GM23338 (cell line): ENCODE results near the gene VWA3B. TPM values are rescaled to one million over a fixed set of nuclear protein-coding genes. Genes with fewer than 3 reads are reported as not detected.
A peak's percentile ranks its signal among the peaks of the same experiment; 100 is the strongest.

Source experiments
- ATAC-seq: fragments of 200-7000 bp; cut with Tn5 transposase; 3 replicates; pipeline ENCODE4 v1.9.1; 2020
- DNase-seq: peaks from one replicate; pipeline ENCODE4 v3.0.0-alpha.2; 2015; ENCODE audit warnings: low spot score
- H2AFZ ChIP-seq: fragments of 200-600 bp; sonication (generic); 2 replicates; pipeline ENCODE4 v1.8.0; 2016; ENCODE audit warnings: antibody characterized with exemption, mild to moderate bottlenecking, moderate library complexity
- H3F3A ChIP-seq: fragments of 200-600 bp; sonication (generic); replicated peaks from 2 replicates; pipeline ENCODE4 v1.8.0; 2017; ENCODE audit warnings: antibody characterized with exemption, mixed run types, low read depth
- H3K27ac ChIP-seq: fragments of 200-600 bp; sonication (generic); 2 replicates; pipeline ENCODE4 v1.6.1; 2016; ENCODE audit warnings: low read depth
- H3K27me3 ChIP-seq: fragments of 200-600 bp; sonication (generic); 2 replicates; pipeline ENCODE4 v1.8.0; 2016; ENCODE audit warnings: mild to moderate bottlenecking, mixed run types, moderate library complexity; ENCODE audit not compliant: insufficient read depth
- H3K36me3 ChIP-seq: fragments of 200-600 bp; sonication (generic); 2 replicates; pipeline ENCODE4 v1.8.0; 2016; ENCODE audit warnings: mild to moderate bottlenecking; ENCODE audit not compliant: insufficient read depth
- H3K4me1 ChIP-seq: fragments of 200-600 bp; sonication (generic); 2 replicates; pipeline ENCODE4 v1.8.0; 2016; ENCODE audit warnings: mild to moderate bottlenecking, moderate library complexity; ENCODE audit not compliant: insufficient read depth
- H3K4me2 ChIP-seq: fragments of 200-600 bp; sonication (generic); 2 replicates; pipeline ENCODE4 v1.7.1; 2017; ENCODE audit warnings: mixed run types
- H3K4me3 ChIP-seq: fragments of 200-600 bp; sonication (generic); 2 replicates; pipeline ENCODE4 v1.6.1; 2016; ENCODE audit warnings: mixed run types
- H3K79me2 ChIP-seq: fragments of 200-600 bp; sonication (generic); replicated peaks from 2 replicates; pipeline ENCODE4 v1.8.0; 2017; ENCODE audit warnings: mild to moderate bottlenecking; ENCODE audit not compliant: insufficient read depth
- H3K9me2 ChIP-seq: fragments of 200-600 bp; sonication (generic); 2 replicates; pipeline ENCODE4 v1.8.0; 2017; ENCODE audit not compliant: insufficient read depth
- H4K20me1 ChIP-seq: fragments of 200-600 bp; sonication (generic); replicated peaks from 2 replicates; pipeline ENCODE4 v1.8.0; 2017; ENCODE audit warnings: mild to moderate bottlenecking; ENCODE audit not compliant: insufficient read depth
- H3K27ac Mint-ChIP-seq: 2 replicates; pipeline ENCODE4 v1.8.0; 2020; ENCODE audit warnings: inconsistent platforms, mild to moderate bottlenecking, moderate library complexity, mixed read lengths
- H3K27me3 Mint-ChIP-seq: 3 replicates; pipeline ENCODE4 v1.8.0; 2022; ENCODE audit warnings: low read depth, mild to moderate bottlenecking, moderate library complexity, mixed read lengths, inconsistent platforms; ENCODE audit not compliant: insufficient read depth, poor library complexity
- H3K36me3 Mint-ChIP-seq: 3 replicates; pipeline ENCODE4 v1.8.0; 2021; ENCODE audit warnings: low read depth, mild to moderate bottlenecking, inconsistent platforms, moderate library complexity, mixed read lengths
- H3K4me1 Mint-ChIP-seq: 3 replicates; pipeline ENCODE4 v1.8.0; 2020; ENCODE audit warnings: mild to moderate bottlenecking, inconsistent platforms, mixed read lengths
- H3K4me3 Mint-ChIP-seq: 3 replicates; pipeline ENCODE4 v1.8.0; 2021; ENCODE audit warnings: moderate library complexity, mild to moderate bottlenecking, inconsistent platforms, mixed read lengths
- H3K9me3 Mint-ChIP-seq: 3 replicates; pipeline ENCODE4 v1.8.0; 2020; ENCODE audit warnings: moderate library complexity, mild to moderate bottlenecking, inconsistent platforms, mixed read lengths
- CREB1 ChIP-seq: fragments of 250-450 bp; sonication (Bioruptor Pico); IDR thresholded peaks from 2 replicates; pipeline ENCODE4 v1.5.0; 2020; ENCODE audit warnings: low read depth, mild to moderate bottlenecking, moderate library complexity
- CTCF ChIP-seq, 2 experiments: fragments of 200-600 bp in 1 of 2; sonication (generic) in 1 of 2; conservative IDR thresholded peaks; 2 replicates each; pipeline versions ENCODE4 v1.5.1 to v1.6.1; 2016 to 2017; ENCODE audit warnings: antibody characterized with exemption in 2 of 2, low read depth in 2 of 2, mild to moderate bottlenecking in 2 of 2, moderate library complexity in 1 of 2
- ETS1 ChIP-seq: IDR thresholded peaks from 2 replicates; pipeline ENCODE4 v1.6.1; 2016; ENCODE audit warnings: antibody characterized with exemption
- EZH2 ChIP-seq: fragments of 200-600 bp; sonication (generic); IDR thresholded peaks from one replicate; pipeline ENCODE4 v1.8.0; 2017; ENCODE audit warnings: antibody characterized with exemption, mild to moderate bottlenecking, low read depth; ENCODE audit not compliant: unreplicated experiment
- EZH2phosphoT487 ChIP-seq: fragments of 200-600 bp; sonication (generic); IDR thresholded peaks from one replicate; pipeline ENCODE4 v1.8.1; 2018; ENCODE audit warnings: antibody characterized with exemption; ENCODE audit not compliant: unreplicated experiment
- JUNB ChIP-seq: IDR thresholded peaks from one replicate; pipeline ENCODE4 v1.6.1; 2016; ENCODE audit warnings: antibody characterized with exemption; ENCODE audit not compliant: unreplicated experiment
- NANOG ChIP-seq: IDR thresholded peaks from 2 replicates; pipeline ENCODE4 v1.6.1; 2016; ENCODE audit warnings: antibody characterized with exemption, borderline replicate concordance
- POLR2AphosphoS5 ChIP-seq: IDR thresholded peaks from 2 replicates; pipeline ENCODE4 v1.6.1; 2016; ENCODE audit warnings: antibody characterized with exemption, low read depth
- REST ChIP-seq: IDR thresholded peaks from one replicate; pipeline ENCODE4 v1.6.1; 2018; ENCODE audit warnings: antibody characterized with exemption; ENCODE audit not compliant: unreplicated experiment
- STAT1 ChIP-seq: IDR thresholded peaks from one replicate; pipeline ENCODE4 v1.6.1; 2016; ENCODE audit warnings: antibody characterized with exemption; ENCODE audit not compliant: unreplicated experiment
- ZNF114 ChIP-seq: fragments of 250-450 bp; sonication (Bioruptor Pico); IDR thresholded peaks from 2 replicates; pipeline ENCODE4 v1.5.0; 2020; ENCODE audit warnings: mild to moderate bottlenecking, moderate library complexity
- ZNF331 ChIP-seq: fragments of 250-450 bp; sonication (Bioruptor Pico); IDR thresholded peaks from 2 replicates; pipeline ENCODE4 v1.5.0; 2020; ENCODE audit warnings: low read depth, mild to moderate bottlenecking, moderate library complexity
- ZNF462 ChIP-seq: fragments of 250-450 bp; sonication (Bioruptor Pico); IDR thresholded peaks from 2 replicates; pipeline ENCODE4 v1.5.0; 2020; ENCODE audit warnings: mild to moderate bottlenecking, moderate library complexity
- polyA plus RNA-seq: library from polyadenylated mRNA; unstranded; fragments of >200 nt; fragmentation: Nextera tagmentation; extraction: Ambion mirVana; gene quantifications from 2 replicates; pipeline ENCODE4 v1.2.1, GENCODE V29; 2016
- total RNA-seq: library from RNA; depleted of rRNA; stranded (reverse); fragments of >200 nt; shearing (Covaris generic); gene quantifications from 2 replicates; pipeline ENCODE4 v1.2.3, GENCODE V29; 2014

The VWA3B gene
- total and polyA plus RNA-seq, 2 experiments from 2014 or later = not detected

- Histone ChIP-seq H3K79me2 (no peaks in the 10 kb centered on the region), H3K36me3 (no peaks in the 10 kb centered on the region), H3F3A (no peaks in the 10 kb centered on the region), H3K27ac (no peak overlapping the region), H4K20me1 (no peaks in the 10 kb centered on the region), H3K9me2 (no peaks in the 10 kb centered on the region), H3K4me3 (no peak overlapping the region), H2AFZ (no peak overlapping the region), H3K4me1 (no peaks in the 10 kb centered on the region), H3K4me2 (no peak overlapping the region; the same call in 1 of the 2 replicates), H3K27me3 (peaks cover 39% of the 10 kb centered on the region)
- Mint-ChIP-seq H3K4me3 (peak overlapping the region; percentile 33; the same call in 2 of the 3 replicates), H3K36me3 (no peaks in the 10 kb centered on the region; the same call in 2 of the 3 replicates), H3K27ac (no peak overlapping the region), H3K9me3 (no peaks in the 10 kb centered on the region), H3K4me1 (no peaks in the 10 kb centered on the region), H3K27me3 (peaks cover 33% of the 10 kb centered on the region)
- ATAC-seq = no peak
- no peak for TF ChIP-seq POLR2AphosphoS5
- no peak for TF ChIP-seq EZH2phosphoT487
- TF ChIP-seq ETS1 = no peak
- no peak for TF ChIP-seq CREB1 (CRISPR knock-in tag)
- no peak for TF ChIP-seq ZNF331 (CRISPR knock-in tag)
- TF ChIP-seq ZNF114 (CRISPR knock-in tag) = no peak
- TF ChIP-seq JUNB = no peak
- no peak for TF ChIP-seq CTCF (conservative IDR thresholded peaks at IDR 0.05; ENCODE audit: low read depth in 2 of 2)
- no peak for TF ChIP-seq NANOG
- TF ChIP-seq REST = no peak
- no peak for TF ChIP-seq EZH2
- no peak for TF ChIP-seq STAT1
- no peak for TF ChIP-seq ZNF462 (CRISPR knock-in tag)
- no peak for DNase-seq
Observed at GRCh38 chr2:98085649-98086048, 1.3 kb upstream of the VWA3B start.
